OCI-LY7 (cell line): Measurements from ENCODE around the gene C4orf36. TPM values are rescaled to one million over a fixed set of nuclear protein-coding genes. Genes with fewer than 3 reads are reported as not detected.
A peak's percentile ranks its signal among the peaks of the same experiment; 100 is the strongest.

Experiments
- BruUV-seq: library from RNA; stranded (reverse); fragments of 400-500 nt; replicated peaks from 2 replicates; lab custom pipeline; 2021; lab: Mats Ljungman, UMichigan
- CTCF ChIA-PET: fragments of 300-600 bp; sonication (Branson Sonifier 250); formaldehyde crosslinking; loops from one replicate; lab custom pipeline; 2022; ENCODE audit warnings: antibody characterized with exemption; ENCODE audit not compliant: unreplicated experiment; lab: Charles Lee
- POLR2A ChIA-PET: fragments of 300-600 bp; sonication (Branson Sonifier 250); formaldehyde crosslinking; loops from one replicate; lab custom pipeline; 2022; ENCODE audit warnings: antibody characterized with exemption; lab: Charles Lee
- DNase-seq: peaks from one replicate; pipeline ENCODE4 v3.0.0-alpha.2; 2015; ENCODE audit warnings: low spot score
- H2AFZ ChIP-seq: fragments of 200-600 bp; sonication (generic), shearing (Covaris generic); 2 replicates; pipeline ENCODE4 v1.6.1; 2014; ENCODE audit warnings: mild to moderate bottlenecking, antibody characterized with exemption, low read length, moderate library complexity
- H3K27ac ChIP-seq: fragments of 200-600 bp; sonication (generic); 2 replicates; pipeline ENCODE4 v1.5.1; 2014; ENCODE audit warnings: mixed run types, low read depth, mild to moderate bottlenecking, moderate library complexity, low read length, inconsistent platforms; ENCODE audit not compliant: poor library complexity, severe bottlenecking
- H3K36me3 ChIP-seq: fragments of 200-600 bp; sonication (generic); 2 replicates; pipeline ENCODE4 v1.6.1; 2014; ENCODE audit warnings: mild to moderate bottlenecking, antibody characterized with exemption, low read length, moderate library complexity, mixed read lengths; ENCODE audit not compliant: insufficient read depth
- H3K4me1 ChIP-seq: fragments of 200-600 bp; sonication (generic); 2 replicates; pipeline ENCODE4 v1.5.1; 2014; ENCODE audit warnings: mild to moderate bottlenecking, low read length; ENCODE audit not compliant: insufficient read depth, poor library complexity, severe bottlenecking
- H3K4me2 ChIP-seq: fragments of 200-600 bp; sonication (generic); 2 replicates; pipeline ENCODE4 v1.6.1; 2014; ENCODE audit warnings: mild to moderate bottlenecking, low read length
- H3K4me3 ChIP-seq: fragments of 200-600 bp; sonication (generic); 2 replicates; pipeline ENCODE4 v1.5.1; 2014; ENCODE audit warnings: mild to moderate bottlenecking, low read depth, low read length; ENCODE audit not compliant: poor library complexity, severe bottlenecking
- H3K79me2 ChIP-seq: fragments of 200-600 bp; sonication (generic); 2 replicates; pipeline ENCODE4 v1.6.1; 2016; ENCODE audit warnings: low read depth, mild to moderate bottlenecking, low read length, moderate library complexity, mixed read lengths; ENCODE audit not compliant: insufficient read depth
- H3K9me2 ChIP-seq: fragments of 200-600 bp; sonication (generic); 2 replicates; pipeline ENCODE4 v1.6.1; 2016; ENCODE audit warnings: mild to moderate bottlenecking, low read length, mixed read lengths; ENCODE audit not compliant: insufficient read depth
- H3K9me3 ChIP-seq: fragments of 200-600 bp; sonication (generic); 2 replicates; pipeline ENCODE4 v1.6.1; 2014; ENCODE audit warnings: mild to moderate bottlenecking, mixed run types, low read length, mixed read lengths
- H4K20me1 ChIP-seq: fragments of 200-600 bp; sonication (generic); 2 replicates; pipeline ENCODE4 v1.6.1; 2014; ENCODE audit warnings: mild to moderate bottlenecking, antibody characterized with exemption, low read length, moderate library complexity, mixed read lengths; ENCODE audit not compliant: insufficient read depth
- EZH2phosphoT487 ChIP-seq: fragments of 200-600 bp; sonication (generic); IDR thresholded peaks from 2 replicates; pipeline ENCODE4 v1.6.1; 2018; ENCODE audit warnings: low read depth, borderline replicate concordance, mild to moderate bottlenecking, mixed run types, antibody characterized with exemption, low read length, moderate library complexity, mixed read lengths
- intact Hi-C: fragments of 100-400 bp; cut with micrococcal nuclease; formaldehyde crosslinking; loops from one replicate; pipeline ENCODE4 v1.10.0; 2022; ENCODE audit not compliant: unreplicated experiment
- total RNA-seq, 2 experiments: library from RNA; depleted of rRNA in 1 of 2; stranded (reverse); fragments of >200 nt in 1 of 2; shearing (Covaris generic) in 1 of 2; gene quantifications; 2 replicates each; pipeline ENCODE4 v1.2.3, GENCODE V29; 2014 to 2022
- TF ChIP-seq, protein P1 (sequence below): fragments of 200-600 bp; sonication (generic); conservative IDR thresholded peaks from 2 replicates; pipeline ENCODE4 v1.5.1; 2014; ENCODE audit warnings: mild to moderate bottlenecking, antibody characterized with exemption, low read length, moderate library complexity, mixed read lengths

Gene C4orf36
- total RNA-seq, 2 experiments from 2014 or later = 1.4 TPM; not detected in 1

DNA sequence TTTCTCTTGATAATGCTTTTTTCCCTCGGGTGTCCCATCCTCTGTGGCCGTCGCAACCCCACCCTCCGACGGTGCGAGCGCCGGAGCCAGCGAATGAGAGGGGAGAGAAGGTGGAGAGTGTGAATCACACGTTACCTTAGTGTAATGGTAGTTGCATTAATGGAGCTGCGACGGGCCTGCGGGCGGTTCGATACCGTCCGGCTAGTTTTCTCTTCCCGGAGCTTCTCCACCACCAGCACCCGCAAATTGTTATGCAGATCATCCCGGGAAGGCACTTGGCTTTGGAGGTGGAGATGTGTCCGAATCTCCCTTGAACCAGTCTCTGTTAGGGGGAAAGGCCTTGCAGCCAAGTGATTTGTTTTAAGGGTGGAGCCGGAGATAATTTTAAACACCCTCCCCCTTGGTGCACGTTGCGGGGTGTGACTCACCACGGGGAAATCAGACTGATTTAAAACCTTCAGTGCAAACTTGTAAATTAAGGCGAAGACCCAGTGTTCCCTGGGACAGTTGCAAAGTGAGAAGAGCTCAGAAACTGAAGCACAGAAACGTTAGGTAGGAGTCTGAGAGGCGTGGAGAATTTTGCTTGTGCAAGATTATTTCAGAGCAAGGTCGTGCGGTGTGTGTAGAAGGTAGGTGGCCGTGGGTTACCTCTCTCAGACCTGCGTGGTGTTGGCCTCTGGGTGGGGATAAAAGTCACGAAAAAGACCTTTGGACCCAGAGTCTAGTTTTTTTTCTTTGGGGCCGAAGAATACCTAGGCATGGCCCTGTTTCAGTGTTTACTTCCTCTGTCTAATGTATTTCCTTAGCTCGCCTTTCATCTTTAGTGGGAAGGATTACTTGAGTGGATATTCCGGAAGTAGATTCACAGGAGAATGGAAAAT is 43.9 kb upstream of the C4orf36 start:
- peak; percentile 88 for DNase-seq
- Histone ChIP-seq H3K9me2 (no peaks in the 10 kb centered on the region), H3K36me3 (peaks cover 6% of the 10 kb centered on the region; the same call in 1 of the 2 replicates), H3K4me3 (peak overlapping the region; percentile 92), H3K27ac (peak overlapping the region; percentile 85), H2AFZ (peak overlapping the region; percentile 43; the same call in 1 of the 2 replicates), H3K79me2 (peaks cover 57% of the 10 kb centered on the region), H4K20me1 (peaks cover 9% of the 10 kb centered on the region), H3K9me3 (no peaks in the 10 kb centered on the region), H3K4me2 (peak overlapping the region; percentile 93), H3K4me1 (peaks cover 47% of the 10 kb centered on the region)
- BruUV-seq = TSS peak; percentile 89
- ChIA-PET POLR2A (interaction anchor here (0.6 to 7.5 kb wide), 15 partner anchors 8 to 160 kb away, joined by 3 to 125 read pairs (median 4); no protein-coding TSS in a partner anchor), CTCF (interaction anchor here (0.9 to 2.2 kb wide), 4 partner anchors 15 to 72 kb away, joined by 3 to 7 read pairs (median 4); no protein-coding TSS in a partner anchor)
- TF ChIP-seq, protein P1, sequence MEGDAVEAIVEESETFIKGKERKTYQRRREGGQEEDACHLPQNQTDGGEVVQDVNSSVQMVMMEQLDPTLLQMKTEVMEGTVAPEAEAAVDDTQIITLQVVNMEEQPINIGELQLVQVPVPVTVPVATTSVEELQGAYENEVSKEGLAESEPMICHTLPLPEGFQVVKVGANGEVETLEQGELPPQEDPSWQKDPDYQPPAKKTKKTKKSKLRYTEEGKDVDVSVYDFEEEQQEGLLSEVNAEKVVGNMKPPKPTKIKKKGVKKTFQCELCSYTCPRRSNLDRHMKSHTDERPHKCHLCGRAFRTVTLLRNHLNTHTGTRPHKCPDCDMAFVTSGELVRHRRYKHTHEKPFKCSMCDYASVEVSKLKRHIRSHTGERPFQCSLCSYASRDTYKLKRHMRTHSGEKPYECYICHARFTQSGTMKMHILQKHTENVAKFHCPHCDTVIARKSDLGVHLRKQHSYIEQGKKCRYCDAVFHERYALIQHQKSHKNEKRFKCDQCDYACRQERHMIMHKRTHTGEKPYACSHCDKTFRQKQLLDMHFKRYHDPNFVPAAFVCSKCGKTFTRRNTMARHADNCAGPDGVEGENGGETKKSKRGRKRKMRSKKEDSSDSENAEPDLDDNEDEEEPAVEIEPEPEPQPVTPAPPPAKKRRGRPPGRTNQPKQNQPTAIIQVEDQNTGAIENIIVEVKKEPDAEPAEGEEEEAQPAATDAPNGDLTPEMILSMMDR = peak; percentile 52; the same call in 1 of the 2 replicates
- no peak for TF ChIP-seq EZH2phosphoT487
- intact Hi-C loops = loop anchor here (1.0 to 5.0 kb wide), 6 partner anchors 25 to 285 kb away; partner anchors contain the start of gene KLHL8

DNA sequence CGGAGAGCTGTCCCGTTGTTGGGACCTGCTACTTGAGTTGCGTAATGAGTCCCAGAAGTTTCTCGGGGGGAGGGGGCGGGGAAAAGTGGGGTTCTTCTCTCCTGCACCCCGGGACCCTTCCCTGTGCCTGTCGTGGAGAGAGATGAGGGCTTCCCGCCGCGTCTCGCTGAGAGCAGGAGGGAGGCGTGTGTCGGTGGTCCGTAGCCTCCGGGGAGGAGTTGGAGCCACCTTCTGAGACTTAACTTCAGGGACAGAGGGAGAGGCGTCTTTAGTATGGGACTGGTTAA is 43.3 kb upstream of the C4orf36 start:
- CTCF ChIA-PET = interaction anchor here (0.6 to 2.2 kb wide), 3 partner anchors 25 to 164 kb away, joined by 4 to 7 read pairs (median 5); no protein-coding TSS in a partner anchor
- Histone ChIP-seq H2AFZ (peak overlapping the region; percentile 43; the same call in 1 of the 2 replicates), H3K9me2 (no peaks in the 10 kb centered on the region), H3K4me1 (peaks cover 47% of the 10 kb centered on the region), H3K4me2 (peak overlapping the region; percentile 93), H3K27ac (peak overlapping the region; percentile 85), H3K36me3 (0 out of 2 replicates have a peak, but pooled peaks cover 5% of the 10 kb centered on the region), H3K79me2 (peaks cover 52% of the 10 kb centered on the region), H4K20me1 (peaks cover 9% of the 10 kb centered on the region), H3K4me3 (peak overlapping the region; percentile 92), H3K9me3 (no peaks in the 10 kb centered on the region)
- TF ChIP-seq EZH2phosphoT487 = no peak
- TF ChIP-seq, protein P1 = no peak
- no peak for DNase-seq
- BruUV-seq = no TSS peak
- POLR2A ChIA-PET = interaction anchor here (0.7 to 7.5 kb wide), 10 partner anchors 9 to 1254 kb away, joined by 3 to 125 read pairs (median 14); no protein-coding TSS in a partner anchor
- intact Hi-C loops = loop anchor here (1.0 to 5.0 kb wide), 4 partner anchors 26 to 285 kb away; partner anchors contain the start of gene KLHL8
